GM21717 (cell line): ENCODE measurements around the gene SDSL.

Experiments
- ATAC-seq: cut with Tn5 transposase; IDR thresholded peaks from one replicate; pipeline ENCODE4 v1.9.1; 2021; ENCODE audit warnings: mild to moderate bottlenecking, moderate library complexity; ENCODE audit not compliant: unreplicated experiment

The SDSL gene

DNA sequence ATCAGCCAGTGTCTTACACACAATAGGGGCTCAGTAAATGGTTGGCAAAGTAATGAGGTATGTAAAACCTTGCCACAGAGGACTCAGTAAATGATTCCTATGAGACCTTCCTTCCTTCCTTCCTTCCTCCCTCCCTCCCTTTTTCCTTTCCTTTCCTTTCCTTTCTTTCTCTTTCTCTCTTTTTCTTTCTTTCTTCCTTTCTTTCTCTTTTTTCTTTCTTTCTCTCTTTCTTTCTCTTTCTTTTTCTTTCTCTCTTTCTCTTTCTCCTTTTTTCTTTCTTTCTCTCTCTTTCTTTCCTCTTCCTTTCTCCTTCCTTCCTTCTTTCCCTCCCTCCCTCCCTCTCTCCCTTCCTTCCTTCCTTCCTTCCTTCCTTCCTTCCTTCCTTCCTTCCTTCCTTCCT, 26.0 kb upstream of the SDSL start:
- no peak for ATAC-seq

- no peak for ATAC-seq
Measured at GRCh38 chr12:113396828-113397496, 25.2 kb upstream of the SDSL start.

DNA sequence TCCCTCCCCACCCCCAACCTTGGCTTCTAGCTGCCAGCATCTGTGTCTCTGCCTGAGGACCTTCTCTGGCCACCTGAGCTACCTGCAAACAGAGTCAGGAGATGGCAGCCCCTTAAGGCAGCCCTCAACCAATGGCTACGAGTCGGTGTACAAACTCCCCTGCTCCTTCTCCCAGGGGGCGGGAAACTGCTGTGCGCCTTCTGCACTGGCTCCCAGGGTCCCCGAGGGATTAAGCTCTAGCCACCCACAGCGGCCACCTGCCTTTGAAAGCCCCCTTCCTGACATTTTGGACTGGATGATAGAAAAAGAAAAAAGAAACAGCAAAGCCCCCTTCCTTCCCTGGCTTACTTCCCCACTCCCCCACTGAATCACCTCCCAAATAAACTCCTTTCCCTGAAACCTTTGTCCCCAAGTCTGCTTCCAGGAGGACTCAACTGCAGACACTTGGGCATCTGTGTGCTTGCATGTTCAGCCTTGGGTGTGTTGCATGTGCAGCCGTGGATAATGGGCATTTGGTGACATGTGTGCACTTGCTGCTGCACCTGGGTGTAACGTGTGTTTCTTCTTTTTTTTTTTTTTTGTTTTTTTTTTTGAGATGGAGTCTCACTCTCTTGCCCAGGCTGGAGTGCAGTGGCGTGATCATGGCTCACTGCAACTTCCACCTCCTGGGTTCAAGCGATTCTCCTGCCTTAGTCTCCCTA, 24.5 kb upstream of the SDSL start:
- no peak for ATAC-seq

GRCh38 chr12:113398346-113399290, 23.6 kb upstream of the SDSL start:
- ATAC-seq = no peak

GRCh38 chr12:113399490-113399889, 22.7 kb upstream of the SDSL start:
- no peak for ATAC-seq

DNA sequence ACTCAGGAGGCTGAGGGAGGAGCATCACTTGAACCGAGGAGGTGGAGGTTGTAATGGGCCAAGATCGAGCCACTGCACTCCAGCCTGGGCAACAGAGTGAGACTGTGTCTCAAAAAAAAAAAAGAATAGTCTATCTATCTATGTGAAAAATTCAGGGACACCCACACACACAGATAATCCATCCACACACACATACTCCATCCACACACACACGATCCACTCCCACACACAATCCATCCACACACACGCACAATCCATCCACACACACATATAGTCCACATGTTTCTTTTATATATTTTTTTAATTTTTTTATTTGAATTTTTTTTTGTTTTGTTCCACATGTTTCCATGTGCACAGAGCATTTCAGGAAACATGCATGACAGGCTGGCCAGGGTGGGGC, 21.8 kb upstream of the SDSL start:
- ATAC-seq = no peak

GRCh38 chr12:113401066-113402000, 20.8 kb upstream of the SDSL start:
- ATAC-seq = no peak

DNA sequence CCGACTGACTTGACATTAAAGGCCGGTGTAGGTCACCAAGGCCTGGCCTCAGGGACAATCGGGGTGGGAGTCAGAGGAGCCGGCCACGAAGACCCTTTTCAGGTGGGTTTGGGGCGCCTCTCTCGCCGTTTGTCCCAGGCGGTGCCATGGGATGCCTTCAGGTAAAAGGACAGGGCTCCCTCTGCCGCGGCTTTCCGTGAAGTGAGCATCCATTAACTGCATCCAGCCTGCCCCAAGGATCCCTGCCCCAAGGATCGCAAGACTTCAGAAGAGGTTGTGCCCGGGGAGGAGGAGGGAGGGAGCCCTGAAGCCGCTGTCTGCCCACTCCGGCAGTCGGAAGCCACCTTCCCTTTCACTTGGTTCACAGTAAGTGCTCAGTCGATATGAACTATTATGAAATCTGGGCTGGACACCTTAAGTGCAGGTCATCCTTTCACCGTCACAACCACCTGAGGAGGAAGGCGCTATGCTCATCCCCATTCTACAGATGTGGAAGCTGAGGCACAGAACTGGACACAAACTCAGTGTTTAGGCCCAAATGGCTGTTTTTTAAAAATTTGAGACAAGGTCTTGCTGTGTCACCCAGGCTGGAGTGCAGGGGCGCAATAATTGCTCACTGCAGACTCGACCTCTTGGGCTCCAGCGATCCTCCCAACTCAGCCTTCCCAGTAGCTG, 19.5 kb upstream of the SDSL start:
- ATAC-seq = no peak

- ATAC-seq = no peak
Measured at GRCh38 chr12:113403435-113404415, 18.5 kb upstream of the SDSL start, which contains the start of gene SDS. Gene SDS, minus strand, starts transcription at chr12:113403887. Its CDS starts 4,179 bp downstream, at chr12:113399708.

- no peak for ATAC-seq
Measured at GRCh38 chr12:113405694-113406093, 16.5 kb upstream of the SDSL start.

GRCh38 chr12:113407931-113408600, 14.1 kb upstream of the SDSL start:
- no peak for ATAC-seq

DNA sequence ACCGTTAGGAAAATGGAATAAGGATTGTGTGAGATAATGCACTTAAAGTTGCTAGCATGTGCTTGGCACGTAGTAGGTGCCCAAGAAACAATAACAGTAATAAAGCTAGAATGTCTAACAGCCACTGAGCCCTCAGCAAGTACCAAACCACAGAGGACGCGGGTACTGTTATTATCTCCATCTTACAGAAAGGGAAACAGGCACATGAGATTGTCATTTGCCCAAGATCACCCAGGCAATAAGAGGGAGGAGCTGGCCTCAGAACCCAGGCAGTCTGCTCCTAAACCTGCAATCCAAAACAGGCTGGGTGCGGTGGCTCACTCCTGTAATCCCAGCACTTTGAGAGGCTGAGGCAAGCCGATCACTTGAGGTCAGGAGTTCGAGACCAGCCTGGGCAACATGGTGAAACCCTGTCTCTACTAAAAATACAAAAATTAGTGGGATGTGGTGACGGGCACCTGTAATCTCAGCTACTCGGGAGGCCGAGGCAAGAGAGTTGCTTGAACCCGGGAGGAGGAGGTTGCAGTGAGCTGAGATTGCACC, 13.4 kb upstream of the SDSL start:
- ATAC-seq = no peak

DNA sequence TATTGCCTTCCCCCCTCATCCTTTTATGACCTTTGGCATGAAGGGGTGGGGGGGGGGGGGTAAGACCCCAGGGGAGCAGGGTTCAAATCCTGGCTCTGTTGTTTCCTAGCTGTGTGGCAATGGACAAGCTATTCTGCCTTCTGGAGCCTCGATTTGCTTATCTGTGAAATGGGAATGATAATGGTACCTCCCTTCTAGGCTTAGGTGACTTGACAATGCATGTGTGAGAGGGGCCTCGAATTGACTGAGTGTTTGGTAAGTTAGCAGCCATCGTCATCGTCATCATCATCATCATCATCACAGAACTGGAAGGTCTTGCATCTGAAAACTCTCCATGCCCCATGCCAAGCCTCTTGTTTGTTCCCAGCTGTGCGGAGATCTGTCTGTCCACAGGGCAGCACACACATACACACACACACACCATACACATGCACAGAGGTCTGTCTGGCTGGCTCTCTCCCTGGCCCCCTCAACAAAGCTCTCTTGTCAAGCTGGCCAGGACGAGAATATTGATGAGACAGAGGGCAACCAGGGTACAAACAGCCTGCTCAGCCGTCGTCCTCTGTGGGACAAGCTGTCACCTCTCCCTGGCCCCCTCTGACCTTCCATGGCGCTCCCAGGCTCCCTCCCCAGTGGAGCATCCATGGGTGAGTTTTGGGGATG, 12.6 kb upstream of the SDSL start:
- ATAC-seq = no peak

GRCh38 chr12:113413488-113413939, 8.7 kb upstream of the SDSL start:
- no peak for ATAC-seq

- ATAC-seq = no peak
Measured at GRCh38 chr12:113414519-113415038, 7.6 kb upstream of the SDSL start.

GRCh38 chr12:113416091-113416754, 6.0 kb upstream of the SDSL start:
- no peak for ATAC-seq
